ENCODE measurements around the gene HSD17B8.

- TF ChIP-seq GABPA (IDR thresholded peaks at IDR 0.05; ENCODE audit: low read depth) = no peak
- peak; percentile 94 for TF ChIP-seq CTCF (IDR thresholded peaks at IDR 0.05; ENCODE audit: insufficient read depth, low read length)
- TF ChIP-seq POLR2AphosphoS5 (IDR thresholded peaks at IDR 0.05; ENCODE audit: low read depth) = no peak
These were observed 43.7 kb downstream of the HSD17B8 start for GRCh38 chr6:33247977-33248642.
